Upper lobe of left lung (tissue), 6 donors: ENCODE data around the gene C16orf89. TPM values are rescaled to one million over a fixed set of nuclear protein-coding genes. Genes with fewer than 3 reads are reported as not detected.
"Not testable (repeated sequence)": the region's sequence is repeated elsewhere in the genome, so short reads cannot be mapped to it uniquely, and the experiment has no call there.

Experiments used
- ATAC-seq, 2 donors: fragments of 200-7000 bp; cut with Tn5 transposase; one replicate each; pipeline ENCODE4 v1.9.1; 2022; ENCODE audit warnings: mild to moderate bottlenecking in 2 of 2, moderate library complexity in 2 of 2; ENCODE audit not compliant: low FRiP score in 2 of 2
- DNase-seq, 2 donors: peaks; one replicate each; pipeline ENCODE4 v3.0.0-alpha.2; 2019 to 2020
- H3K27ac ChIP-seq, 4 donors: fragments of 200-600 bp; sonication (generic); one replicate each; pipeline ENCODE4 v1.5.1; 2016 to 2019
- H3K27me3 ChIP-seq, 4 donors: fragments of 200-600 bp; sonication (generic); one replicate each; pipeline ENCODE4 v1.5.1; 2017 to 2019
- H3K36me3 ChIP-seq, 4 donors: fragments of 200-600 bp; sonication (generic); one replicate each; pipeline ENCODE4 v1.5.1; 2016 to 2019
- H3K4me1 ChIP-seq, 4 donors: fragments of 200-600 bp; sonication (generic); one replicate each; pipeline ENCODE4 v1.5.1; 2018 to 2019
- H3K4me3 ChIP-seq, 4 donors: fragments of 200-600 bp; sonication (generic); one replicate each; pipeline ENCODE4 v1.5.1; 2017 to 2019; ENCODE audit warnings: mild to moderate bottlenecking in 2 of 4, moderate library complexity in 1 of 4
- H3K9me3 ChIP-seq, 4 donors: fragments of 200-600 bp; sonication (generic); one replicate each; pipeline ENCODE4 v1.5.1; 2018 to 2019
- CTCF ChIP-seq, 6 experiments: fragments of 450-650 bp in 4 of 6; fragments of 200-600 bp in 2 of 6; sonication (generic) in 2 of 6; IDR thresholded peaks; one replicate each; pipeline ENCODE4 v1.5.1; 2016 to 2019; ENCODE audit warnings: antibody characterized with exemption in 6 of 6
- EP300 ChIP-seq, 4 donors: sonication (generic); formaldehyde crosslinking; IDR thresholded peaks; one replicate each; pipeline ENCODE4 v1.5.1; 2017; ENCODE audit warnings: antibody characterized with exemption in 4 of 4, control low read depth in 2 of 4
- POLR2A ChIP-seq, 4 donors: fragments of 450-650 bp; IDR thresholded peaks; one replicate each; pipeline ENCODE4 v1.5.1; 2016 to 2017; ENCODE audit warnings: antibody characterized with exemption in 4 of 4, mild to moderate bottlenecking in 2 of 4
- POLR2AphosphoS5 ChIP-seq, 2 donors: sonication (generic); formaldehyde crosslinking; IDR thresholded peaks; one replicate each; pipeline ENCODE4 v1.5.1; 2017; ENCODE audit warnings: antibody characterized with exemption in 2 of 2
- WGBS, 2 donors: methylation state at CpG; one replicate each; pipeline ENCODE4 v1.1.5; 2017 to 2018; 5-methylcytosine and 5-hydroxymethylcytosine counted together
- total RNA-seq, 6 donors: library from RNA; depleted of rRNA in 4 of 6; stranded (reverse); fragments of >200 nt in 4 of 6; gene quantifications; one replicate each; pipeline versions ENCODE4 v1.1.0 to v1.2.1, GENCODE V29; 2016 to 2021
- donor health status: DM: no; HTN: no; CAD: no; lungs with moderate emphysema.
- donor health status: DM: no; HTN: yes; CAD: no; lungs with severe emphysema.

Gene C16orf89
- total RNA-seq, 6 donors from 2014 or later = 45.7 to 272 (median 174) TPM

GRCh38 chr16:5077304-5077703 is 11.5 kb upstream of the C16orf89 start:
- H3K27me3 ChIP-seq = no peaks in the 10 kb centered on the region
- peaks cover 0 to 73% (median 38%) of the 10 kb centered on the region in 4 donors for H3K36me3 ChIP-seq
- peaks cover 6 to 19% (median 7%) of the 10 kb centered on the region in 4 donors for H3K4me1 ChIP-seq
- ATAC-seq (no peak), DNase-seq (no peak)
- WGBS, 2 donors = 96 to 97% methylated on average over 13 of the region's 13 CpGs
- TF ChIP-seq EP300 (IDR thresholded peaks at IDR 0.05) (no peak), CTCF (IDR thresholded peaks at IDR 0.05) (no peak), POLR2AphosphoS5 (IDR thresholded peaks at IDR 0.05) (no peak), POLR2A (IDR thresholded peaks at IDR 0.05) (no peak)
- no peak overlapping the region for H3K4me3 ChIP-seq
- H3K9me3 ChIP-seq = no peaks in the 10 kb centered on the region
- H3K27ac ChIP-seq = no peak overlapping the region

GRCh38 chr16:5075637-5076036 is 9.9 kb upstream of the C16orf89 start:
- 78 to 88% methylated on average over 5 of the region's 5 CpGs for WGBS, 2 donors
- H3K9me3 ChIP-seq = no peaks in the 10 kb centered on the region

GRCh38 chr16:5073771-5074170 is 8.0 kb upstream of the C16orf89 start:
- peaks cover 0 to 46% (median 26%) of the 10 kb centered on the region in 4 donors for H3K36me3 ChIP-seq
- H3K4me3 ChIP-seq, H3K9me3 ChIP-seq, H3K27ac ChIP-seq, ATAC-seq, DNase-seq, H3K27me3 ChIP-seq: not testable (repeated sequence)
- H3K4me1 ChIP-seq = peaks cover 11 to 25% (median 15%) of the 10 kb centered on the region in 4 donors
- WGBS, 2 donors = 93 to 94% methylated on average over 15 of the region's 15 CpGs

More at GRCh38 chr16:5075637-5076036, 9.9 kb upstream of the C16orf89 start:
- Histone ChIP-seq H3K4me3 (no peak overlapping the region), H3K27me3 (no peaks in the 10 kb centered on the region), H3K4me1 (peaks cover 11 to 26% (median 15%) of the 10 kb centered on the region in 4 donors), H3K36me3 (peaks cover 0 to 60% (median 33%) of the 10 kb centered on the region in 4 donors), H3K27ac (no peak overlapping the region)
- DNase-seq (no peak), ATAC-seq (no peak)
- no peak for TF ChIP-seq EP300 (IDR thresholded peaks at IDR 0.05)
- no peak for TF ChIP-seq POLR2AphosphoS5 (IDR thresholded peaks at IDR 0.05)
- no peak for TF ChIP-seq POLR2A (IDR thresholded peaks at IDR 0.05)
- no peak for TF ChIP-seq CTCF (IDR thresholded peaks at IDR 0.05)

GRCh38 chr16:5073279-5073629 is 7.5 kb upstream of the C16orf89 start:
- no peak overlapping the region for H3K4me3 ChIP-seq
- ATAC-seq = no peak
- no peaks in the 10 kb centered on the region for H3K9me3 ChIP-seq
- peaks cover 0 to 41% (median 23%) of the 10 kb centered on the region in 4 donors for H3K36me3 ChIP-seq
- DNase-seq = no peak
- TF ChIP-seq POLR2AphosphoS5 (IDR thresholded peaks at IDR 0.05) (no peak), CTCF (IDR thresholded peaks at IDR 0.05) (no peak)
- peaks cover 11 to 25% (median 15%) of the 10 kb centered on the region in 4 donors for H3K4me1 ChIP-seq
- no peak overlapping the region for H3K27ac ChIP-seq
- H3K27me3 ChIP-seq = no peaks in the 10 kb centered on the region
- WGBS, 2 donors = 83 to 89% methylated on average over 2 of the region's 2 CpGs

GRCh38 chr16:5072334-5073278 is 6.8 kb upstream of the C16orf89 start:
- peak overlapping the region; percentile 76 to 85 (median 82) for H3K27ac ChIP-seq
- peaks cover 0 to 34% (median 20%) of the 10 kb centered on the region in 4 donors for H3K36me3 ChIP-seq
- TF ChIP-seq POLR2A (IDR thresholded peaks at IDR 0.05) (no peak), EP300 (IDR thresholded peaks at IDR 0.05) (no peak), POLR2AphosphoS5 (IDR thresholded peaks at IDR 0.05) (no peak), CTCF (IDR thresholded peaks at IDR 0.05) (no peak)
- WGBS, 2 donors = 63 to 65% methylated on average over 12 of the region's 12 CpGs
- no peaks in the 10 kb centered on the region for H3K9me3 ChIP-seq
- H3K27me3 ChIP-seq = no peaks in the 10 kb centered on the region
- peak; percentile 1 to 20 for ATAC-seq
- DNase-seq = no peak
- H3K4me1 ChIP-seq = peaks cover 11 to 25% (median 15%) of the 10 kb centered on the region in 4 donors
- peak overlapping the region; percentile 66 to 77 (median 69) for H3K4me3 ChIP-seq
